ENCODE results near the gene BTG1. TPM values are rescaled to one million over a fixed set of nuclear protein-coding genes. Genes with fewer than 3 reads are reported as not detected.
A peak's percentile ranks its signal among the peaks of the same experiment; 100 is the strongest.

Gene BTG1
- total and polyA plus RNA-seq, 2 experiments from 2014 or later = 15.5 to 36.2 TPM

GRCh38 chr12:92109613-92110012, 36.0 kb downstream of the BTG1 start (continued):
- TF ChIP-seq ZNF462 (CRISPR knock-in tag; IDR thresholded peaks at IDR 0.05) = no peak
- TF ChIP-seq EZH2phosphoT487 (IDR thresholded peaks at IDR 0.05; ENCODE audit: unreplicated experiment) = no peak

GRCh38 chr12:92108651-92109050, 37.0 kb downstream of the BTG1 start:
- ATAC-seq (peak; percentile 60), DNase-seq (ENCODE audit: low spot score) (peak; percentile 59)
- Mint-ChIP-seq H3K4me1 (peaks cover 60% of the 10 kb centered on the region), H3K9me3 (no peaks in the 10 kb centered on the region), H3K36me3 (ENCODE audit: low read depth) (no peaks in the 10 kb centered on the region), H3K4me3 (0 out of 3 replicates have a peak overlapping the region, but pooled peaks have one; percentile 2), H3K27ac (no peak overlapping the region; the same call in 1 of the 2 replicates), H3K27me3 (ENCODE audit: insufficient read depth, low read depth, poor library complexity) (peaks cover 8% of the 10 kb centered on the region)
- Histone ChIP-seq H3F3A (replicated peaks; ENCODE audit: low read depth) (no peaks in the 10 kb centered on the region), H3K9me2 (ENCODE audit: insufficient read depth) (no peaks in the 10 kb centered on the region), H3K36me3 (ENCODE audit: insufficient read depth) (no peaks in the 10 kb centered on the region), H3K4me2 (peak overlapping the region; percentile 62), H3K27me3 (ENCODE audit: insufficient read depth) (no peaks in the 10 kb centered on the region), H3K27ac (ENCODE audit: low read depth) (peak overlapping the region; percentile 62; the same call in 1 of the 2 replicates), H2AFZ (no peak overlapping the region), H4K20me1 (replicated peaks; ENCODE audit: insufficient read depth) (no peaks in the 10 kb centered on the region), H3K4me1 (ENCODE audit: insufficient read depth) (peaks cover 48% of the 10 kb centered on the region), H3K79me2 (replicated peaks; ENCODE audit: insufficient read depth) (peaks cover 10% of the 10 kb centered on the region; the same call in 1 of the 2 replicates), H3K4me3 (no peak overlapping the region)
- TF ChIP-seq CREB1 (CRISPR knock-in tag; IDR thresholded peaks at IDR 0.05; ENCODE audit: low read depth) (no peak), POLR2AphosphoS5 (IDR thresholded peaks at IDR 0.05; ENCODE audit: low read depth) (no peak), JUNB (IDR thresholded peaks at IDR 0.05; ENCODE audit: unreplicated experiment) (no peak), STAT1 (IDR thresholded peaks at IDR 0.05; ENCODE audit: unreplicated experiment) (no peak), ETS1 (IDR thresholded peaks at IDR 0.05) (no peak), ZNF114 (CRISPR knock-in tag; IDR thresholded peaks at IDR 0.05) (no peak), ZNF462 (CRISPR knock-in tag; IDR thresholded peaks at IDR 0.05) (no peak), NANOG (IDR thresholded peaks at IDR 0.05; ENCODE audit: borderline replicate concordance) (no peak), EZH2phosphoT487 (IDR thresholded peaks at IDR 0.05; ENCODE audit: unreplicated experiment) (no peak)

Measured in GM23338 (cell line).